AG09309 (cell line): ENCODE measurements around the gene INPP5B.

Experiments used
- DNase-seq: peaks from one replicate; pipeline ENCODE4 v3.0.0-alpha.2; 2010; ENCODE audit warnings: low read depth
- H3K4me3 ChIP-seq: 2 replicates; pipeline ENCODE4 v1.5.1; 2011; ENCODE audit warnings: mild to moderate bottlenecking, low read depth, low read length, moderate library complexity; ENCODE audit not compliant: control insufficient read depth
- CTCF ChIP-seq: IDR thresholded peaks from 2 replicates; pipeline ENCODE4 v1.5.1; 2011; ENCODE audit warnings: mild to moderate bottlenecking, low read depth, low read length, inconsistent platforms; ENCODE audit not compliant: insufficient read depth, control insufficient read depth; ENCODE audit errors: missing control alignments

The INPP5B gene

GRCh38 chr1:37866491-37866890, 80.4 kb downstream of the INPP5B start:
- DNase-seq: no peak
- H3K4me3 ChIP-seq: no peak overlapping the region
- TF ChIP-seq CTCF: no peak

GRCh38 chr1:37865348-37866120, 81.3 kb downstream of the INPP5B start:
- H3K4me3 ChIP-seq: no peak overlapping the region
- TF ChIP-seq CTCF: no peak
- no peak for DNase-seq

- no peak for DNase-seq
- no peak overlapping the region for H3K4me3 ChIP-seq
- no peak for TF ChIP-seq CTCF
These were observed 84.5 kb downstream of the INPP5B start for GRCh38 chr1:37862330-37862729.

GRCh38 chr1:37861151-37861550, 85.7 kb downstream of the INPP5B start:
- TF ChIP-seq CTCF: no peak
- H3K4me3 ChIP-seq: no peak overlapping the region
- DNase-seq: no peak

- TF ChIP-seq CTCF: no peak
- no peak for DNase-seq
- peak overlapping the region; percentile 97 for H3K4me3 ChIP-seq
These were observed 86.5 kb downstream of the INPP5B start for GRCh38 chr1:37860346-37860666.

- peak within 1 kb of the TSS; percentile 97 for H3K4me3 ChIP-seq
- DNase-seq: peak; percentile 85
- TF ChIP-seq CTCF: peak; percentile 96
These were observed 87.1 kb downstream of the INPP5B start, which contains the start of gene MTF1 for GRCh38 chr1:37859507-37860345. Gene MTF1, minus strand, starts transcription at chr1:37859592. Its CDS starts 1,934 bp downstream, at chr1:37857658.
